HEK293T (cell line): ENCODE data around the gene RNF40.

Source experiments
- CTCF ChIA-PET: fragments of 350-600 bp; formaldehyde crosslinking; extraction: SDS; loops from one replicate; lab custom pipeline; 2021; ENCODE audit warnings: antibody characterized with exemption, inconsistent platforms; lab: Yijun Ruan, JAX
- POLR2A ChIA-PET: fragments of 350-600 bp; formaldehyde crosslinking; extraction: SDS; loops from one replicate; lab custom pipeline; 2020; ENCODE audit warnings: antibody characterized with exemption, inconsistent platforms; lab: Yijun Ruan, JAX
- DNase-seq: peaks from one replicate; pipeline ENCODE4 v3.0.0; 2012; ENCODE audit warnings: mixed read lengths; ENCODE audit errors: extremely low spot score
- ARNT ChIP-seq: fragments of 450-650 bp; IDR thresholded peaks from 2 replicates; pipeline ENCODE4 v1.6.1; 2017; ENCODE audit warnings: mild to moderate bottlenecking
- BHLHE40 ChIP-seq: fragments of 450-650 bp; IDR thresholded peaks from 2 replicates; pipeline ENCODE4 v1.6.1; 2016; ENCODE audit warnings: mild to moderate bottlenecking, moderate library complexity, borderline replicate concordance
- CTBP1 ChIP-seq: fragments of 450-650 bp; IDR thresholded peaks from 2 replicates; pipeline ENCODE4 v1.6.1; 2016; ENCODE audit warnings: borderline replicate concordance
- ELF4 ChIP-seq: fragments of 450-650 bp; IDR thresholded peaks from 2 replicates; pipeline ENCODE4 v1.6.1; 2017; ENCODE audit warnings: antibody characterized with exemption
- FOXA1 ChIP-seq: fragments of 450-650 bp; IDR thresholded peaks from 2 replicates; pipeline ENCODE4 v1.6.1; 2016; ENCODE audit warnings: mild to moderate bottlenecking
- FOXK2 ChIP-seq: fragments of 450-650 bp; IDR thresholded peaks from 2 replicates; pipeline ENCODE4 v1.6.1; 2016; ENCODE audit warnings: mild to moderate bottlenecking
- FOXM1 ChIP-seq: fragments of 450-650 bp; IDR thresholded peaks from 2 replicates; pipeline ENCODE4 v1.6.1; 2017; ENCODE audit warnings: mild to moderate bottlenecking, borderline replicate concordance
- HDGF ChIP-seq: fragments of 450-650 bp; IDR thresholded peaks from 2 replicates; pipeline ENCODE4 v1.6.1; 2017; ENCODE audit warnings: antibody characterized with exemption, borderline replicate concordance
- L3MBTL2 ChIP-seq: fragments of 450-650 bp; conservative IDR thresholded peaks from 2 replicates; pipeline ENCODE4 v1.6.1; 2016; ENCODE audit warnings: mild to moderate bottlenecking
- LEF1 ChIP-seq: fragments of 450-650 bp; IDR thresholded peaks from 2 replicates; pipeline ENCODE4 v1.6.1; 2017; ENCODE audit warnings: mild to moderate bottlenecking, borderline replicate concordance
- NFRKB ChIP-seq: fragments of 450-650 bp; IDR thresholded peaks from 2 replicates; pipeline ENCODE4 v1.6.1; 2016; ENCODE audit warnings: mild to moderate bottlenecking, moderate library complexity
- PKNOX1 ChIP-seq: fragments of 450-650 bp; IDR thresholded peaks from 2 replicates; pipeline ENCODE4 v1.6.1; 2016
- SP1 ChIP-seq: fragments of 450-650 bp; IDR thresholded peaks from 2 replicates; pipeline ENCODE4 v1.6.1; 2017
- SUZ12 ChIP-seq: fragments of 450-650 bp; IDR thresholded peaks from 2 replicates; pipeline ENCODE4 v1.6.1; 2016; ENCODE audit warnings: mild to moderate bottlenecking
- TARDBP ChIP-seq: fragments of 450-650 bp; IDR thresholded peaks from 2 replicates; pipeline ENCODE4 v1.6.1; 2016
- ZNF384 ChIP-seq: fragments of 450-650 bp; IDR thresholded peaks from 2 replicates; pipeline ENCODE4 v1.6.1; 2016

The RNF40 gene

GRCh38 chr16:30764086-30764485, 2.0 kb downstream of the RNF40 start:
- DNase-seq: no peak
- CTCF ChIA-PET: no interaction called here
- POLR2A ChIA-PET: interaction anchor here (1.8 to 5.1 kb wide), 3 partner anchors 10 to 16 kb away, joined by 5 to 44 read pairs (median 11); partner anchors contain the start of gene PHKG2
- TF ChIP-seq FOXK2: no peak
- no peak for TF ChIP-seq HDGF
- TF ChIP-seq NFRKB: no peak
- TF ChIP-seq ELF4: no peak
- no peak for TF ChIP-seq BHLHE40
- no peak for TF ChIP-seq ZNF384
- TF ChIP-seq FOXA1: no peak
- no peak for TF ChIP-seq L3MBTL2
- TF ChIP-seq CTBP1: no peak
- TF ChIP-seq PKNOX1: no peak
- TF ChIP-seq TARDBP: no peak
- no peak for TF ChIP-seq SP1
- no peak for TF ChIP-seq ARNT
- TF ChIP-seq FOXM1: no peak
- no peak for TF ChIP-seq LEF1
- TF ChIP-seq SUZ12: no peak

- ChIA-PET POLR2A (interaction anchor here (0.8 to 5.1 kb wide), 3 partner anchors 9 to 41 kb away, joined by 3 to 44 read pairs (median 11); partner anchors contain the start of gene PHKG2), CTCF (no interaction called here)
- DNase-seq: no peak
- no peak for TF ChIP-seq L3MBTL2
- no peak for TF ChIP-seq LEF1
- TF ChIP-seq PKNOX1: no peak
- no peak for TF ChIP-seq FOXM1
- no peak for TF ChIP-seq ZNF384
- no peak for TF ChIP-seq ELF4
- TF ChIP-seq HDGF: no peak
- TF ChIP-seq BHLHE40: no peak
- TF ChIP-seq CTBP1: no peak
- no peak for TF ChIP-seq ARNT
- no peak for TF ChIP-seq TARDBP
Observed at GRCh38 chr16:30764816-30765465, 2.8 kb downstream of the RNF40 start.

GRCh38 chr16:30766206-30766932, 4.2 kb downstream of the RNF40 start:
- POLR2A ChIA-PET: interaction anchor here (1.2 to 5.1 kb wide), 2 partner anchors 8 to 12 kb away, joined by 3 to 44 read pairs; no protein-coding TSS in a partner anchor
- no peak for DNase-seq
- CTCF ChIA-PET: no interaction called here
- TF ChIP-seq LEF1 (no peak), BHLHE40 (no peak), ARNT (no peak), PKNOX1 (no peak), SUZ12 (no peak), TARDBP (no peak), NFRKB (no peak), CTBP1 (no peak), FOXK2 (no peak), ELF4 (no peak), HDGF (no peak), L3MBTL2 (no peak), FOXA1 (no peak)

- POLR2A ChIA-PET: interaction anchor here (1.2 to 5.1 kb wide), 2 partner anchors 7 to 11 kb away, joined by 3 to 44 read pairs; no protein-coding TSS in a partner anchor
- DNase-seq: no peak
- TF ChIP-seq CTBP1 (no peak), ZNF384 (no peak), FOXK2 (no peak), NFRKB (no peak), HDGF (no peak), ELF4 (no peak), SP1 (no peak)
- CTCF ChIA-PET: no interaction called here
Observed at GRCh38 chr16:30766933-30767284, 4.8 kb downstream of the RNF40 start.

GRCh38 chr16:30767767-30768465, 5.8 kb downstream of the RNF40 start:
- ChIA-PET CTCF (no interaction called here), POLR2A (interaction anchor here (0.5 to 3.6 kb wide), 5 partner anchors 9 to 128 kb away, joined by 3 to 14 read pairs (median 4); partner anchors contain the start of genes PHKG2 and ZNF629)
- TF ChIP-seq SP1 (no peak), L3MBTL2 (no peak), SUZ12 (no peak), PKNOX1 (no peak), FOXA1 (no peak), FOXK2 (no peak), ZNF384 (no peak), ELF4 (no peak), CTBP1 (no peak), BHLHE40 (no peak), FOXM1 (no peak), LEF1 (no peak), HDGF (no peak), ARNT (no peak), TARDBP (no peak), NFRKB (no peak)

More at GRCh38 chr16:30767767-30768465, 5.8 kb downstream of the RNF40 start:
- DNase-seq: no peak
